Stimulated activated CD8-positive, alpha-beta memory T cell treated with anti-CD3 and anti-CD28 coated beads, Interleukin-2, amount 100 ng/mL, for 1 hour (primary cell): Measurements from ENCODE around the gene TCTA.
A peak's percentile ranks its signal among the peaks of the same experiment; 100 is the strongest.

Experiments
- DNase-seq, 2 donors: peaks; one replicate each; pipeline ENCODE4 v3.0.0-alpha.2; 2020; ENCODE audit warnings: low read depth in 2 of 2

The TCTA gene

DNA sequence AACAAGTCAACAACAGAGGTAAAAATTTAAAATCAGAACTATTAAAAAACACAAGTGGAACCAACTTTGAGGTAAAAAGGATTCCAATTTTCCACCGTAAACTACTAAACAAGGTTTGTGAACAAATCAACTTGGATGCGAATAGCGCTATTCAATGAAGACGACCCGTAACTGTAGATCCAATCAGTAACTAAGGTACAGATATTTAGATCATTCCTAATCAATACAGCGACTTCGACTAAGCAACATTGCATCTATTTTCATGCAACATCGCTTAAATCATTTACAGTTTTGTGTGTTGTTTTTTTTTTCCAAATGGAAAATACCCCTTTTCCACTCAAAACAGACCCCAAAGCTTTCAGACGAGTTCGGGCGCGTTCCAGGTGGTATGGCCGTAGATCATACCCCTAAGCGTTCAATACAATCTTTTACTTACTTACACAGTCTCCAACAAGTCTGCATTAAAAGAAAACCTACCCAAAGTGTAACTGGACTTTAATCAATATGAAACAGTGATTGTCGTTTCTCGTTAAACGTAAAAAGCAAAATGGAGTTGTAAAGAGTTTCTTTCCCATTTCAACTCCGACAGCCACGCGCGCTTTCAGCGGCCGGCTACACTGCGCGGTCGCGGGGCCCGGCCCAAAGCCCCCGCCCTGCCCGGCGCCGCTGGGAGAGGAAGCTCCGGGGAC lies 1.2 kb upstream of the TCTA start:
- DNase-seq, result no peak

DNA sequence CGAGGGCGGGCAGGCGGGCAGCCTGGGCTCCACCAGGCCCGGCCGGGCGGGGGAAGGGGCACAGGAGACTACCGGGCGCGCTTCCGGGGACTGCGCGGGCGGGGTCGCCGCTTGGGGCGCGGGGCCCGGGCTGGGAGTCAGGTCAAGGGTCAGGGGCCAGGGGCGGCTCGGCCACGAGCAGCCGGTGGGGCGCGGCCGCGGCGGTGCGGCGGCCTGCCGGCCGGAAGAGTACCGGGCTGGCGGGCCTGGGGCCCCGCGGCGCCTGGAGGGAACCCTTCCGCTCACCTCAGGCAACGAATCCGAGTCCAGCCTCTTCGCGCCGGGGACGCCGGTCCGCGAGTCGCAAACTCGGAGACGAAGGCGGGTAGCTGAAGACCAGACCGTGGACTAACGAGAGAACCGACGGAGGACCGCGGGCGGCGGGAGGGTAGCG lies 672 bp upstream of the TCTA start:
- DNase-seq, result peak; percentile 13 to 25

DNA sequence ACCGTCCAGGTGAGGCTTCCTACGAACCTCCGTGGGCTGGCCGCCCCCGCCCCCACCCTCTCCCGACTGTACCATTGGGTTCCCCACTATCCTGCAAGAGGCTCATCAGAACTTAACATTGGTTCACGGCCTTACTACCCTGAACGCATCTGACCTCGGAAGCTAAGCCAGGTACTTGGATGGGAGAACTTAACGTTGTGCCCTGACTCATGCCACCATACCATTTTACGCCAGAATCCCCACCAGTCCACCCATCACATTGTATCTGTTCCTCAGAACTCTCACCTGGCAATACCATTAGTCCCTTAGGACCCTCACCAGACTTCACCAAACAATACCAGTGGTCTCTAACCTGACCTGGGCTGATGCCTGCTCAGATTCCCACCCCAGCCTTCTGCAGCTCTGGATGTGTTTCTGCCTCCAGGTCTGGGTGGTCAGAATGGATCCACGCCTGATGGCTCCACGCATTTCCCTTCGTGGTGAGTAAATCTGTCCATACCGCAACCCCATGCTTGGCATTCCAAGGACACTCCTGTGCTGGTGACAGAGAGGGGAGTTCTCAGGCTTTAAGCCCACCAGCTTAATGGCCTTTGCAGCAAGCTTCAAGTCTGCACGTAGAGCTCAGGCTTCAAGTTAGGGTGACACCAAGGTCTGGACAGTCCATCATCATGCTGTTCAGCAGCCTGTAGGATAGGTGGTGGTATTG lies 562 bp downstream of the TCTA start:
- DNase-seq, result no peak

DNA sequence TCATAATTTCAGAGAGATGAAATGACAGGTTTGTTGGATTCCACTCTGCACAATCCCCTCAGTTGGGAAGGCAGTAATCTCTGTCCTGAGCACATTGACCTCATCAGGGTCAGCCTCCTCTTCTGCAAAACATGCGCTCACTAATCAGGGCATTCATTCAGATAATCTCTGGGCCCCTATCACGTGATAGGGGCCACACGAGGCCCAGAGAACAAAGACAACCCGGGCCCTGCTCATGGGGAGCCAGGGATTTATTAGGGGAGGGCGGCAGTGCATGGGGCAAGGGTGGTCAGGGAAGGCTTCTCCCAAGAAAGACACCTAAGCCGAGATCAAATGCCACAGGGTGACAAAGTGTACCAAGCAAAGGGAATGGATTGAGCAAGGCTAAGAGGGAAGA lies 1.1 kb downstream of the TCTA start:
- DNase-seq, result no peak

DNA sequence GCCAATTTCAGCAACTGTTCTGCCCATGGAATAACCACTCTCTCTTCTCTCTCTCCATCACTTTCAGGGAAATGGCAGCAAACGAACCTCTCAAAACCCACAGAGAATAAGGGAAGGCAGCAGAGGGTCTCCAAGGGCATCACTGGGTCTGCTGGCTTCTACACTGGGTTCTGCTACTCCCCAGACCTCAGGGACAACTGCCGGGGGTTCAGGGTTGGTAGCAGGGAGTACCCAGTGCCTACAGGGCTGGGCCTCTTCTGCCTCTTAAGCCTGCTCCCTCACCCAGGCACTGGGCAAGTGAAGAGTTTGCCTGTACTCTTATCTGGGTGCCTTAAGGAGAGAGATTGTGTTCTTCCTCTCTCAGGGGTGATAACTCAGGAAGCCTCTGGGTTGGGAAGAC lies 2.5 kb downstream of the TCTA start:
- no peak for DNase-seq

DNA sequence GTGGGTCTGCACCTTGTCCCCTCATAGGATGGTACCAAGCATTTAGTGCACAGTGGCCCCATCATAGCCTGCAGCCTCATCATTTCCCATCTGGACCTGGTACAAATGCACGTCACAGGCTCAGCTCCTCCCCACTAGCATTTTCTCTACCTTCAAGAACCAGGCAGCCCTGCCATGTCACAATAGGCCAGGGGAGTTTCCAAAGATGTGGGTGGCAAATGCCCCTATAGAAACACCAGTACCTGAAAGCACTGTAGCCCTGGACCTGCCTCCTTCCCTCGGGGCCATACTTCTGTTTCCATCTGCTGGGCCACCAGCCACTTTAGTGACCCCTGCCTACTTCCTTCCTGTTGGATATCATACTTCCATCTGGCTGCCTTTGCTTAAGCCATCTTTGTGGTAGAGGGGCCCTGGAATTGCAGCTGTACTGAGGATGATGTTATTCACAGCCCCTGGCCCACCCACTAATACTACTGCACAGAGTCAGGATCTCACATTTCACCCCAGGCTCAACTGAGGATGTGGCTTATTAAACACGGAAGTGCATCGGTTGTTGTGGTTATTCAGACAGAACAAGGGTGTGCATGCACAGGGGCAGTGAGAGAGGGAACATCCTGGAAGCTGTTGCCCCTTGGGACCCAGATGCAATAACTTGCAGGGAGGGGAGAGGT lies 3.8 kb downstream of the TCTA start:
- peak; percentile 21 to 35 for DNase-seq

DNA sequence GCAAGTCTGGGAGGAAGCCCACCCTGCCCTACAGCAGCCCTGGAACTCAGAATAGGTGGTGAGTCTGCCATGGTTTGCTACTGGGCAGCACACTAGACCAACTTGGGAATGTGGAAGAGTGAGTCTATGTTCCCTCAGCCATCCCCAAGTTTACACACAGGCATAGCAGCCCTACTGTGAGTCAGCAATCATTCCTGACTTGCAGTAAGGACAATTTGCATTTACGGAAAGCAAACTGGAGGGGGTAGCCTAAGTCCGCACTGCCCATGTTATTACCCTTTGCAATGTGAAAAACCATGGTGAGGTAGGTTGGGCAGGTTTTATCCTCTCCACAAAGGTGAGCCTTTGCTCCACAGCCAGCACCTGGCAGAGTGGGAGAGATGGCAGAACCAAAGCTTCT lies 4.6 kb downstream of the TCTA start:
- no peak for DNase-seq

DNA sequence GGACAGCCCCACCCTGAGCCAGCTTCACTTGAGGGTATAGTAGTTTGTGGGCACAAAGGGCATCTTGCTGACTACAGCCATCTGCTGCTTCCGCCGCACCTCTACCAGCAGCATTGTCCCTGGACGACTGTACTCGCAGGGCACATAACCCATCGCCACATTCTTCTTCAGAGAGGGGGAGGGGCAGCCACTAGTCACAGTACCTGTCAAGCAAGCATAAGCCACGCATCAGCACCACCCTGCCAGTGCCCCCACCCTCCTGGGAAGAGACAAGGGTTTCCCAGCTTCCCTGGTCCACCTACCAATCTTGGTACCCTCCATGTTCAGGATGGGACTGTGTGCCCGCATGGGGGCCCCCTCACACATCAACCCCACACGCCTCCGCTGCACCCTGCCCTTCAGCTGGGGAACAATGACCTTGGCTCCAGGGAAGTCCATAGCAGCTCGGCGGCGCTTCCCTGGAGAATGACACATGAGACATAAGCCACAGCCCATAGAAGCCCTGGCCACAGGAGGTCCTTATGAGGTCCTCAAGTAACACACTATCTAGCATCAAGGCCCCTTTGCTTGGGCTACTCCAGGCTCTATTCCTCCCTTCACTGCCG lies 5.4 kb downstream of the TCTA start:
- no peak for DNase-seq

DNA sequence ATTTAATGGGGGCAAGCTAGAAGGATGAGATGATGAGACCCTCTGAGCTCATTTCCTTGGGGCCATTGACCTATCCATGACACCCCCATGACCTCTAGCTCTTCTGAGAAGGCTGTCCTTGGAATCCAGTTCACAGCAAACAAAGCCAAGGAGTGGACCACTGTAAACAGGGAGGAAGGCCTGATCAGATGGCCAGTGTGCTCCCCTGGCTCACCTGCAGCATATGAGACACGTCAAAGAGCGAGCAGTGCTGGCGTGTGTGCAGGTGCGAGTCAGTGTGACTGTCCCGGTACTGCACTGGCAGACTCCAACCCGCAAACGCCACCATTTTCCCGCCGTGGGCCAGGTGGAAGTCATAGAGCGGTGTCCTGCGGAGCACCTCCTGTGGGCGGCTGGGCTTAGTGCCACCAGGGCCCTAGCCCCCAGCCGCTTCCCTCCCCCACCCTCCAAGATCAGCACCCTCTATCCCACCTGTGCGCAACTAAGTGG lies 9.7 kb downstream of the TCTA start:
- DNase-seq, result no peak

DNA sequence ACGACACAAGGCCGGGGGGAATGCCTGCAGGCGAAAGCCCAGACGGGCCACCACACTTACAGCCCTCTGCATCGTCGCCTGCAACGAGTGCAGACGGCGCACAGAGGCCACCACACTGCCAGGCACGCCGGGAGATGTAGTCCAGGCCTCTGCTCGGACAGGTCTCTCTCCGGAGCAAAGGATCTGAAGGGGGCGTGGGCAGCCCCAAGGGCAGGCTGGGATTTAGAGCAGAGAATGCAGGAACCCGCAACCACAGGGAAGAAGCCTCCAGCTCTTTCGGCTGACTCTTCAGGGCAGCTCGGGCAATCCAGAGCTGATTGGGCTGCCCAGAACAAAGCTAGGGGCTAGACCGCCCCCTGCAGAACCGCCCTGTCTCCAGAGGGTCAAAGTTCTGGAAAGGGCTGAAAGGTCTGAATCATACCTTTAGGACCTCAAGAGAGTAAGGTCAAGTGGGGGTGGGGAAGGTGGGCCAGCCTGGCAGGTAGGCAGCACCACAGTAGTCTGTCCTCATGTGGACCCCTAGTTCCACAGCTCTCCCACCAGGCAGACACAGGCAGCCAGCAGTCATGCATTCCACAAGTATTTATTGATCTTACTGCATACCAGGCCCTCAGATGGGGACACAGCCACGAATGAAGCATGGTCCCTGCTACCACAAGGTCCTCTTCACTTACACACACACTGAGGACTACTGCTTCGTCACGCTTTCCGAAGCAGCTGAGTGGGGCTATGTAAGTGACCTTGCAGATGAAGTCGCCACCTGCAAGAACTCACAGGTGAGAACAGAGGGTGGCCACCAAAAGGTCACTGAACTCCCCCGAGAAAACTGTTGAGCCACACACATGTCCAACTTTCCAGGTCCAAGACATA lies 10.4 kb downstream of the TCTA start, which contains the start of gene AMT:
Gene AMT, minus strand, starts transcription at position 95 of the 870 bp plus-strand sequence. Its CDS starts 23 bp downstream, at position 72.
- no peak for DNase-seq

DNA sequence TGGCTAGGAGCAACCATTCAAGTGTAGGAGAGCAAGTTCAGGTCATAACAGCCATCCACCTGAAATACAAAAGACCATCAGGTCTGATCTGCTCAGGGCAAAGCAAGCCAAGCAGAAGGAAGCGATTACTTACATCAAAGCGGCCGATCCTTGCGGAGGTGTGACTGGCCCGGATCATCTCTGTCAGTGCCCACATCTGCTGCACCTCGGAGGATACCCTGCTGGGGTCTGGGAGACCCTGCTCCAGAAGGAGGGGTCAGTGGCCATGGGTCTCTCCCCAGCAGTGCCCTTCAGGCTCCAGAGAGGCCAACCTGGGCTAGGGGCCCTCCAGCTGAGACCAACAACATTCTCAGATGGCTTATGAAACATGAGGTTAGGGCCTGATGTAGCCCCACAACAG lies 12.6 kb downstream of the TCTA start:
- DNase-seq, result no peak

DNA sequence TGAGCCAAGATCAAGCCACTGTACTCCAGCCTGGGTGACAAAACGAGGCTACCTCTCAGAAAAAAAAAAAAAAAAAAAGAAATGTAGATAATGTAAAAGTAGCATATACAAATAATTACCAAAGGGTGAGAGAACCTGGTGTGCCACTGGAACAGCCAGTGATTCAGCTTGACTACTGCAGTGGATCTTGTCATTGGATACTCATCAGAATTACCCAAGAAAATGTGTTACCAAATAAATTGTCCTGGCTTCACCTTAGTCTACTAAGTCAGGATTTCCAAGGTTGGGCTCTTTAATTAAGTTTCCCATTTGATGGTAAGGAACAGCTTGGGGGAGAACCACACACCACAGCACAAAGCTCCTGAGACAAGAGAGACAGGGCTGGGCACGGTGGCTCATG lies 15.4 kb downstream of the TCTA start:
- no peak for DNase-seq

DNA sequence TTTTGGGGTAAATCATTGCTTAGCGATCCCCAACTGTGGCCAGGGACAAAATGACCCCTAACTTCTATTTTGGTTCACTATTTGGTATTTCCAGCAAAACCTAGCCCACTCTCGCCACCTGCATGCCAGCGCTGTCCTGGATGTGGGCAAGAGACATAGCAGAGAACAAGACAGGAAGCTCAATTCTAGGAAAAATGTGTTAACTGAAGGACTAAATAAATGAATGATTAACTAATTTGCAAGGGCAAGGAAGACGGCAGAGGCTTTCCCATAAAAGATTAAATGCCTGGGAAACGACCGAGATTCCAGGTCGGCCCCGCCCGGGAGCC lies 16.5 kb downstream of the TCTA start:
- DNase-seq, result no peak

DNA sequence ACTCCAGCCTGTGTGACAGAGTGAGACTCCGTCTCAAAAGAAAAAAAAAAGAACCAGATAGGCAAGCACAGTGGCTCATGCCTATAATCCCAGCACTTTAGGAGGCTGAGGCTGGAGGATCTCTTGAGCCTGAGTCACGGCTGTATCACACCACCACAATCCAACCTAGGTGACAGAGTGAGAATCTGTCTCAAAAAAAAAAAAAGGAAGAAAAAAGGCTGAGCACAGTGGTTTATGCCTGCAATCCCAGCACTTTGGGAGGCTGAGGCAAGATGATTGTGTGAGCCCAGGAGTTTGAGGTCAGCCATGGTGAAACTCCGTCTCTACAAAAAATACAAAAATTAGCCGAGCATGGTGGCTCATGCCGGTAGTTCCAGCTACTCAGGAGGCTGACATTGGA lies 22.5 kb downstream of the TCTA start:
- DNase-seq, result no peak

DNA sequence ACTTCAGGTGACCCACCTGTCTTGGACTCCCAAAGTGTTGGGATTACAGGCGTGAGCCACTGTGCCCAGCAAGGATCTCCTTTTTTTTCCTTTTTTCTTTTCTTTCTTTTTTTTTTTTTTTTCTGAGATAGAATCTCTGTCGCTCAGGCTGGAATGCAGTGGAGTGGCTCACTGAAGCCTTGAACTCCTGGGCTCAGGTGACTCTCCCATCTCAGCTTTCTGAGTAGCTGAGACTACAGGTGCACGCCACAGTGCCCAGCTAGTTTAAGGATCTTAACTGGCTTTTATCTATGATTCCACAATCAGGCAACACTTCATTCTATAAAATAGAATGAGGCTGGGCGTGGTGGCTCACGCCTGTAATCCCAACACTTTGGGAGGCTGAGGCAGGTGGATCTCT lies 33.2 kb downstream of the TCTA start:
- no peak for DNase-seq

DNA sequence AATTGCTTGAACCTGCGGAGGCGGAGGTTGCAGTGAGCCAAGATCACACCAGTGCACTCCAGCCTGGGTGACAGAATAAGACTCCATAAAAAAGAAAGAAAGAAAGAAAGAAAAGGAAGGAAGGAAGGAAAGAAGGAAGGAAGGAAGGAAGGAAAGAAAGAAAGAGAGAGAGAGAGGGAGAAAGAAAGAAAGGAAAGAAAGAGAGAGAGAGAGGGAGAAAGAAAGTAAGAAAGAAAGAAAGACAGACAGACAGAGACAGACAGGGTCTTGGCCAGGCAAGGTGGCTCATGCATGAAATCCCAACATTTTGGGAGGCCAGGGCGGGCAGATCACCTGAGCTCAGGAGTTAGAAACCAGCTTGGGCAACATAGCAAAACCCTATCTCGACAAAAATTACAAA lies 41.4 kb downstream of the TCTA start:
- DNase-seq, result no peak

DNA sequence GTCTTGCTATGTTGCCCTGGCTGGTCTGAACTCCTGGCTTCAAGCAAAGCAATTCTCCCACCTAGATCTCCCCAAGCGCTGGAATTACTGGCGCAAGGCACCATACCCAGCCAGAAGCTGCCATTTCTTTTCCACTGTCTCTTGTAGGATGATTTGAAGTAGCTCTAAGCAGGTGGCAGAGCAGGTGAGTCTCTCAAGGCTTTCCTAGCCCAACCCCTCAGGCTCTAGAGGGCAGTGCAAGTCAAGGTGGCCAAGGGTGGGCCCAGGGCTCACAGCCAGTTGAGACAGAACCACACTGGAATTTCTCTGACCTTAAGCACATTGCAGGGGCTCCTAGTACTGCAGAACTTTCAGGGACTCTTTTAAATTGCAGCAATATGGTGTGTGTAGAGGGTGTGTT lies 42.2 kb downstream of the TCTA start:
- no peak for DNase-seq

DNA sequence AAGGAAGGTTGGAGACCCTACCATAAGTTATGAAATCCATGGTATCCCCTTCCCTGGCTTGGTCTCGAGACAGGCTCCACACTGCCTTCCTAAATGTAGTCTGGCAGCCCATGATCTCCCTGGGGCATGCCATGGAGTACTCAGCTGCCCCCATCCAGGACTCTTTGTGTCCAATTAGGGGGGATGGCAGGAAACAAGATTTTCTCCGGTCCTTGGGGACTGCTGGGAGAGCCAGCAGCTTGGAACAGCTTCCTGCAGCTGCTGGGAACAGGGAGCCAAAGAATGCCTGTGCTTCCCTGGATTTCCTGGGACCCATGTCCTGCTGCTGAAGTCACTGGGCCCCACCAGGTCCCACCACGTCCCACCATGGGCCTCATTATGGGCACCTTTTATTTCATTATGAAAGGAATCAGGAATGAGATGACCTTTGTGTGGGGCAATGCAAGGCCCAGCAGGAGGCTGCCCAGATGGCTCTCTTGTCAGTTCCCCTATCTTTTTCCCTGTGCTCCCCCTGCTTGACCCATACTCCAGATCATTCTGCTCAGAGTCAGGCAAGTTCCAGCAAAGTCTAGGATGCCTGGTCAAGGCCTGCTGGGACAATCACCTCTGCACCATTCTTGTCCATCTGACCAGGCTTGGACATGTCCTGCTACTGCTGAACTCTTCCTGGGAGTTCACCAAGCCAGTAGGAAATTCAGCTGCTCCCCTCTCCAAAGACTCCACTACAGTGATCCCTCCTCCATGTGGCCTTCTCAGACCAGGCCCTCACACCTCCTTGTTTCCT lies 42.9 kb downstream of the TCTA start:
- DNase-seq, result no peak

DNA sequence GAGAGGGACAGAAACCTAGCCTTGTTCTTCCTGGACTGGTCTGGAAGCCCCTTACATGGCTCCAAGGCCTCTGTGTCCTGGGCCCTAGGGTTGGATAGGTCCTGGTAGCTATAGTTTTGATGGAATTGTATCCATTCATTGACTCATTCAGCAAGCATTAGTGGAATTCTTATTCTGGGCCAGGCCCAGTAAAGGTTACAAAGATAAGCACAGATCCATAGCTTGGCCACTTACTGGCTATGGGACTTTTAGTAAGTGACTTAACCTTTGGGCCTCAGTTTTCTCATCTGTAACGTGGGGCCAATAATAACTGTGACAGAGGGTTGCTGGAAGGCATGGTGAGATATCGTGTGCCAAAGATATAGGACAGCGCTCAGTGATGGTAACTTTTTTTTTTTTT lies 44.2 kb downstream of the TCTA start:
- DNase-seq, result no peak

DNA sequence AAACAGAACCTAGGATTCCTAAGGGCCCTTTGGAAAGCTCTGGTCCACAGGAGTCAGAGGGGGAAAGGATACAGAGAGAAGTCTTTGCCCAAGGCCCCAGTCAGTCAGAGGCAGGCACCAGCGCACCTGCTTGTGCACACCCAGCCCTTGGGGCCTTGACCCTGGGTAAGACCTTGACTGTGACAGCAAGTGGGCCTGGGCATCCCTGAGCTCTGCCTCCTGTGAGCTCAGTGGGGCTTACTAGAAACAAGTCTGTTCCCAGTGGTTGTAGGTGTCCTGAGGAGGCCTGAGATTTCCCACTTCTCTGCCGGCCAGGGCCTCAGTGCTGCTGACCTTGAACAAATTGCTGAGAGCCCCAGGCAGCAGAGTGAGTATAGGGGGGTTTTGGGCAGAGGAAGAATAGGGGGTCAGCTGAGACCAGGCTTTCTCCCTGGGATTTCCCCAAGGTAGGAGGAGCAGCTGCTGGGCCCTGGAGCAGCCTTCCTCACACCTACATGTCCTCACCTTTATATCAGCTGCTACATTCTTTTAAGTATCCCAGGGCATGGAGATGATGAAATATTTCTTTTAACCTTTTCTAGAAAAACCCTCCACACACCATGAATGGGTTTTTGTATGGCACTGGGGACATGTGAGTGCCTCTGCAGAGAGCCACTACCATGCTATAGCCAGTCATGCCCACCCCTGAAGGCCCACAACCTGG lies 48.1 kb downstream of the TCTA start:
- no peak for DNase-seq
